Stimulated activated CD8-positive, alpha-beta memory T cell treated with anti-CD3 and anti-CD28 coated beads, Interleukin-15, amount 100 ng/mL, for 4 hours (primary cell): ENCODE measurements around the gene CCDC187.
"Not testable (repeated sequence)": the region's sequence is repeated elsewhere in the genome, so short reads cannot be mapped to it uniquely, and the experiment has no call there.

Experiments used
- DNase-seq, 2 donors: peaks; one replicate each; pipeline ENCODE4 v3.0.0-alpha.2; 2020; ENCODE audit warnings: low read depth in 2 of 2

Gene CCDC187

DNA sequence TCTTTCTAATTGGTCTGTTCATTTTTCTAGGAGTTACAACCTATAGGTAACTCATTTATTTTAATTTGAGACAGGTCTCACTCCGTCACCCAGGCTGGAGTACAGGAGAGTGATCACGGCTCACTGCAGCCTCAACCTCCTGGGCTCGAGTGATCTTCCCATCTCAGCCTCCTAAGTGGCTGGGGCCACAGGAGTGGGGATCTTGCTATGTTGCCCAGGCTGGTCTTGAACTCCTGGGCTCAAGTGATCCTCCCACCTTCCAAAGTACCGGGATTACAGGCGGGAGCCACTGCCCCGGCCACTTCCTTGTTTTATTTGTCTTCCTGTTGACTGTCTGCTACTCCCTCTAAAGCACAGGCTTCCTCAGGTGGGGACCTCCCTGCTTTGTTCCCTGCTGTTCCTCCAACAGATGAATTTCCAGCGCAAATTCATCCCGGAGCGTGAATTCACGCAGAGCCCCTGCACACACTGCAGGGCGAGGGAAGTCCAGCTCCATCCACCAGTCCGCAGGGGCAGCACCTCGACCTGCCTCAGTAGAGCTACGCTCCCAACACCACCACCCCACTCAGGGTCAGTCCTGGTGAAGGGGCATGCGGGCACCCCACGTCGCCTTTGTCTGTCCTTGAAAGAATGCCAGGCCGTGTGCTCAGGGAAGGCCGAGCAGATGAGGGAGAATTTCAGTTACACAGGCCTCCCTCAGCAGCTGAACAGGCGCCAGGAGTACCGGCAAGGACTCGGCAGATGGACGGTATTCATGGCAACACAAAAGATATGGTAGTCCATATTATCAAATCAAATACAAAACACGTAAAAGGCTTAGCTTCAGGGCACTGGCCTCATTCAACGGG, 64.5 kb downstream of the CCDC187 start:
- DNase-seq = no peak

DNA sequence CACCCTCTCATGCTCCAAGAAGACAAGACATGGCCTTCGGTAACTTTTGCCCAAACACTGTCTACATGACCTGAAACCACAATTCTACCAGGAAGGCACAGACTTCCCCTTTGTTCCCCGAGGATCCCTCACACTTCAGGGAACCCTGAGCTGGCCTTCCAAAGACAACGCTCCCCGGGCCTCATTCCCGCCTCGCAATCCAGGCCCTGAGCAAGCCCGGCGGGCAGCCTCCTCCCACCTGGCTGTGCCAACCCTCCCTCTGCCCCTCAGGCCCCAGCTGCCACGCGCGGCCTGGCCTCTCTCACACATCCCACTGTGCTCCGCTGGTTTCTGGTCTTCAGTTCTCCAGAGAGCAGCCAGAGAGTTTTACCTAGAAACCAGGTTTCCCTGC, 65.6 kb downstream of the CCDC187 start:
- no peak for DNase-seq

- DNase-seq = no peak
Measured at GRCh38 chr9:136237486-136238341, 66.2 kb downstream of the CCDC187 start.

DNA sequence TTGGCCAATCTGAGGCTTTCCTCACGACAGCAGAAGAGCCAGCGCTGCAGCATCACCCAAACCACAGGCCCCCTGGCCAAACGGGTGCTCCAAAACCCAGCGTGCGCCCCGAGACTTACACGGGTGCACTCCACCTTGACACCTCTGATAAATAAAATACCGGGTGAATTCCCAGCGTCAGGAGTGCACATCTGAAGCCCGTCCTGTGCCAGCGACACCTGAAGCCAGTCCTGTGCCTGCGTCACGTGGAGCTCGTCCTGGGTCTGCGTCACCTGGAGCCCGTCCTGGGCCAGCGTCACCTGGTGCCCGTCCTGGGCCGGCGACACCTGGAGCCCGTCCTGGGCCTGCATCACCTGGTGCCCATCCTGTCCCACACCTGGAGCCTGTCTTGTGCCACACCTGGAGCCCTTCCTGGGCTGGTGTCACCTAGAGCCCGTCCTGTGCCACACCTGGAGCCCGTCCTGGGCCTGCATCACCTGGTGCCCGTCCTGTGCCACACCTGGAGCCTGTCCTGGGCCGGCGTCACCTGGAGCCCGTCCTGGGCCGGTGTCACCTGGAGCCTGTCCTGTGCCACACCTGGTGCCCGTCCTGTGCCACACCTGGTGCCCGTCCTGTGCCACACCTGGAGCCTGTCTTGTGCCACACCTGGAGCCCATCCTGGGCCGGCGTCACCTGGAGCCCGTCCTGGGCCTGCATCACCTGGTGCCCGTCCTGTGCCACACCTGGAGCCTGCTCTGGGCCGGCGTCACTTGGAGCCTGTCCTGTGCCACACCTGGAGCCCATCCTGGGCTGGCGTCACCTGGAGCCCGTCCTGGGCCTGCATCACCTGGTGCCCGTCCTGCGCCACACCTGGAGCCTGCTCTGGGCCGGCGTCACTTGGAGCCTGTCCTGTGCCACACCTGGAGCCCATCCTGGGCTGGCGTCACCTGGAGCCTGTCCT, 67.2 kb downstream of the CCDC187 start:
- not testable (repeated sequence) for DNase-seq

DNA sequence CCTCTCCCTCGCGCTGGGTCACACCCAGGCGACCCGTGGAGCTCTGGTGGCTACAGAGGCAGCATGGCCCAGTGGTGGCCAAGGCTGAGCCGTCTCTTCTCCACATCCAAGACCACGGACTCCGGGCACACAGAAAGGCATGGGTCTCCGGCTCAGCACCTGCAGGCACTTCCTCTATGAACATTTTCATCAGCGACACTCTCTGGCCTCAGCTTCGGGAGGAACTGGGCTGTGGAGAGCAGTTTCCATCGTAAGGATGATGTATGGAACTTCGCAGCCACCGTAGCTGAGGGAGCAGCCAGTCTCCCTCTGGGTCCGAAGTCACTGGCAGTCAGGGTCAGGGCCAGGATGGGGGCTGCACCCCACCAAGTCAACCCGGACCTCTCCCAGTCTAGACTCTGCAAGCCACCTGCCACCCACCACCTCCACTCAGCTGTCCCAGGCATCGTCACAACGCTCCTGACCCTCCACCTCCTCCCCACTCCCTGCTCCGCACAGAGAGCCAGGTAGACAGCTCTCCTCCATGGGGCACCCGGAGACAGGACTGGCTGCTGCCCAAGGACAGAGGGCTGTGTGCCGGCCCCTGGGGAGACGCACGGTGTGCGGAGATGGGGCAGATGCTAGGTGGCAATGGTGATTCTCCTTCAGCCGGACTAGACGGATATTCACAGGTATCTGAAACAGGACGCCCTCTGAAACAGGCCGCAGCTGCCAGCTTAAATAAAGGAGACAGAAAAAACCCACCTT, 68.0 kb downstream of the CCDC187 start:
- DNase-seq = no peak

- DNase-seq = no peak
Measured at GRCh38 chr9:136235171-136235570, 68.7 kb downstream of the CCDC187 start.

GRCh38 chr9:136234597-136234996, 69.3 kb downstream of the CCDC187 start:
- DNase-seq = no peak

- no peak for DNase-seq
Measured at GRCh38 chr9:136233868-136234267, 70.0 kb downstream of the CCDC187 start.

GRCh38 chr9:136233411-136233810, 70.5 kb downstream of the CCDC187 start:
- no peak for DNase-seq

- DNase-seq = no peak
Measured at GRCh38 chr9:136232969-136233368, 70.9 kb downstream of the CCDC187 start.

- no peak for DNase-seq
Measured at GRCh38 chr9:136231478-136232297, 72.2 kb downstream of the CCDC187 start.

DNA sequence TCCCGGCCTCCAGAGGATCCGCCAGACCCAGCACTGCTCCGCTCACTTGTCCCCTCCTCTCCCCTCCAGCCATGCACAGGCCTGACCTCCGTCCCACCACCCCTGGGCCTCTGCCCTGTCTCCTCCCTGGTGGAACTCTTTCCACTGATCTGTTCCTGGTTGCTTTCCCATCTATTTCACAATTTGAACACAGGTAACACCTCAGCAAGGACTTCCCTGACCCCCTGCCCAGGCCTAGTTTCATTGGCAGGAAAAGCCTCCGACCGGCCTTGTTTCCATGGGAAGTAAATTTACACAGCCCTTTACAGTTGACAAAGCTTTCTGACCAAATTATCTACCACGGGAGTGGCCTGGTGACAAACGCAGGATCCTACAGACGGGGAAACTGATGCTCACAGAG, 73.1 kb downstream of the CCDC187 start:
- no peak for DNase-seq

DNA sequence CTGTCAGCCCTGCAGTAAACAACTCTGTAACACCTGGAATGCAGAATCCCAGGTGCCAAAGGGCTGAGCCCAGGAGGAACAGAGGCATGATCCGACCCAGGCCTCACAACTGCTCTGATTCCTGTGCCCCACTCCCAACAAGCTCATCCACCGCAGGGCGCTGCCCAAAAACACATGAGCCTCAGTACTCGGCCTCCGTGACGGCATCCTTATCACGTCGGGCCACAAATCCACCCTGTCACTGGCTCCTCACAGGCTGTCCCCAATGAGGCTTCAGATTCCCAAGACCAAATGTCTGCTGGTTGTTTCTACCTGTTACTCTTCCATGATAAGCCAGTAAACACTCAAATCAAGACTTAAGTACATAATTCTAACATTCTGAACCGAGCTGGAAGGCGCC, 73.5 kb downstream of the CCDC187 start:
- no peak for DNase-seq

DNA sequence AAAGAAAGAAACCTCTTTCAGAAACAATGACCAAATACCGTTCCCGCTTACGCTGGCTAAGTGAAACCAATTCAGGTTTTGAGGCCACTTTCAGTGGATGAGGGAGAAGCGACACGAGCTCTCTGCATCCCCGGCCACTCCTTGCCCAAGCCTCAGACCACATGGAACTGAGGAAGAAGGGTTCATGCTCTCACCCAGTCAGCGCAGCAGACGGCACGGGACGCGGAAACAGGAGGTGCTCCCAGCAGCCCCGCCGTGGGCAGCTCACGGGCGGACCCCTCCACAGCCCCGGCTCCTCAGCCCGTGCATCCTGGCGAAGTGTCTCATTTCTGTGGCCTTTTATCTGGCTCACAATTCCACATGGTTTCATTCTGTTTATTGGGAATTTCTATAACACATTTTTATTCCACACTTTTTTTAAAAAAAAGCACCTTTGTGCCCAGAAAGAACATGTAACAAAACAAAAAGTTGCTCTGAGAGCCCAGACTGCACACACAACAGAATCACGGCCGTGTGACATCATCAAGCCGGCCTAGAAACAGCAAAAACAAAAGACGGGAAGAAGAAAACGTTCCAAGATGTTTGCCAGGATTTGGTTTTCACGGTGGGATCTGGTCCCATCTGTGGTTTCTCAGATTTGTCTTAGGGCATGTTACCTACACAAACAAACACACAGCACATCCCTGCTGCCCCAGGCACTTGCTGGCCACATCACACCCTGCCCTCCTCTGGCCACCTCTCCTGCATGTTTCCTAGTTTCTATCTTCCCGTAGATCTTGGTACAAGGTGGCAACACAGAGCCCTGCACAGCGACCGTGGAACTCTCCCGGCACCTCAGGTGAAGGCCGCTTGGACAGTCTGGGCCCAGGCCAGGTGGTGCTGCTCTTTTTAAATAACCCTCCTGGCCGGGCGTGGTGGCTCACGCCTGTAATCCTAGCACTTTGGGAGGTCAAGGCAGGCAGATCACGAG, 74.5 kb downstream of the CCDC187 start:
- no peak for DNase-seq

- no peak for DNase-seq
Measured at GRCh38 chr9:136228107-136228875, 75.6 kb downstream of the CCDC187 start.

GRCh38 chr9:136226680-136227407, 77.0 kb downstream of the CCDC187 start:
- DNase-seq = no peak
